Ecto neural progenitor cell (in vitro differentiated cells): Measurements from ENCODE around the gene GRPEL1.
"Not testable (repeated sequence)": the region's sequence is repeated elsewhere in the genome, so short reads cannot be mapped to it uniquely, and the experiment has no call there.

Experiments
- DNase-seq: peaks from one replicate; pipeline ENCODE4 v3.0.0-alpha.2; 2018; ENCODE audit warnings: low spot score

GRPEL1 gene

DNA sequence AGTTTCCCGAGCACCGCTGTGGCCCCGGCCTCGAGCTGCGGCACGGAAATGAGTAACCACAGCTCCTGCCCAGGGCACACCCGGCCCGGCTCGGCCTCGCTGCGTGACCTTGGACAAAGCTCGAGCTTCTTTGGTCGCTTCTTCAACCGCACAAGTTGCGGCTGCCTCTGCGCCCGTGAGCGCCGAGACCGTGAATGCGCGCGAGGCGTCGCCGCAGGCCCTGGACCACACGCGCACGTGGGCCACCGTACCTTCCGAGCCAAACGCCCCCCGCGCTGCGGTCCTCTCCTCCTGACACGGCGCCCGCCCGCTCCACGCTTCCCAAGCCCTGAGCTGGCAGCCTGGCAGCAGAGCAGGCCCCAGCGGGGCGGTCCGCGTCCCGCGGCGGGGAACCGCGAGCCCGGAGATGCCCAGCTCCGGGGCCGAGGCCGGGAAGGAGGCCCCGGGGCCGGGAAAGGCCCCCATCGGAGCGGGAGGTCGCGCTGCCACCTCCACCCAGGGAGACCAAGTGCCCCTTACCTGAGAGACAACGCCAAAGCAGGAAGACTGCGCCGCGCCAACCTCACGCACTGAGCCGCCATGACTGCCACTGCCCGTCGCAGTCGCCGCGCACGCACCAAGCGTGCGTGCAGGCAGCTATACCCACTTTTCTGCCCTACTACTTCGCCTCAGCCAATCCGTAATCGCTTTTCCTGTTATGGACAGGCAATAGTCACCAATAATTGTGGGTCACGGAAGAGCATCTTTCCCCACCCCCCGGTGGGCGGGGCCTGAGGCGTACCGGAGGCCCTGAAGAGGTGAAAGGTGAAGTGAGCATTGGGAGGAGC is at the start of gene GRPEL1:
Gene GRPEL1, minus strand, starts transcription at position 613 of the 827 bp plus-strand sequence. Its CDS starts 32 bp downstream, at position 581.
- peak; percentile 99 for DNase-seq

DNA sequence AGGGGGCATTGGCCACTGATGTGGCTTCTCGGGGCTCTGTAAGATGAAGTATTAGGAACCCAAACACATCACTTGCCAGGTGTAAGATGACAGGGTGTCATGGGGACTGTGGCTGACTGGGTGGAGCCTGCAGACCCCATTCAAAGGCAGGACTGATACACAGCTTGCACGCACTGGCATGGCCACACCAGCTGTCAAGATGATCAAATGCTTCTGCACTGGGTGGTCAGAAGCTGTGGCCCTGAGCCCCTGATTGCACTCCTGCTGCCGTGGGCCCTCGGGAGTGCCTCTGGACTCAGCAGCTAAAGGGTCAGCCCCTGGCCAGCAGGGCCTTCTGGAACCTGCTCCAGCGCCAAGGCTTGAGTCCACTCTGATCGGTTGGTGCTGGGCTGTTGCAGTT is 48.8 kb upstream of the GRPEL1 start:
- no peak for DNase-seq

DNA sequence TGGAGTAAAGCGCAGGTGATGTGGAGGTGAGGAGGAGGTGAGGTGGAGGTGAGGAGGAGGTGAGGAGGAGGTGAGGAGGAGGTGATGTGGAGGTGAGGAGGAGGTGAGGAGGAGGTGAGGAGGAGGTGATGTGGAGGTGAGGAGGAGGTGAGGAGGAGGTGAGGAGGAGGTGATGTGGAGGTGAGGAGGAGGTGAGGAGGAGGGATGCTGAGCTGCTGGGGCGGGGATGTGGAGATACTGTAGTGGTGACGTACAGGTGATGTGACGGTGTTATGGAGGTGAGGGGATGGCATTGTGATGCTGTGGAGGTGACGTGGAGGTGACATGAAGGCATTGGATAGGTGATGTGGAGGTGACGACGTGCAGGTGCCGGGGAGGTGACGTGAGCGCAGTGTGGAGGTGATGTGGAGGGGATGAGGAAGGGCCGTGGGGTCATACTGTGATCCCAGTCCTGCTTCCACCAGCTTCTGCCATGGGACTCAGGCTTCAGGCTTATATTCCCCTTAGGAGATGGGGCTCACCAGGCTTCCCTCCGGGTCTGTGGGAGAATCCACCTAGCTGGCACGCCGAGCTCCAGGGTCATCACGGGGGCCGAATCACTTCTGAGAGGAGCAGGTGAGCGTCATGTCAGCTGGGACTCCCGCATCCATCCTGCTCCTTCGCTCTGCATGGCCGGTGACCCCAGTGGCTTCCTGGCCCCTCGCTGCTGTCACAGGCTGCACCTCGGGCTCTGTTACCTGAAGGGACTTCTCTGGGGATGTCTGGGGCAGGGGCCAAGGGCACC is 47.9 kb upstream of the GRPEL1 start:
- no peak for DNase-seq

DNA sequence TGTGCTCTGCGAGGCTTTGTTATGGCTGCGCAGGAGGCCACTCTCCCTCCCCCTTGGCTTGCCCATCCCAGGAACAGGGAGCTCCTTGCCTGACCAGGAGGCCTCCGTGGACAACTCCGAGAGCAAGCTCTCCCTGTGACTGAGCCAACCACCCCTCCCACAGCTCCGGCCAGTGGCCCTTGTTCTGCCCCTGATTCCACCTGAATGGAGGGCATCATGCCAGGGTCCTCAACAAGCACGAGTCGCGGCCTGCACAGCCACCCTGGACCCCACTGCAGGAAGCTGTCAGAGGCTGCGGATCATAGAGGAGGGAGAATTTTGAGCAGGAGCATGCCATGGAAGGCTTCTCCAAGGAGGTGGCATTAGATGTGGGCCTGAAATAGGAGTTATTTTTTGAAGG is 44.8 kb upstream of the GRPEL1 start:
- no peak for DNase-seq

DNA sequence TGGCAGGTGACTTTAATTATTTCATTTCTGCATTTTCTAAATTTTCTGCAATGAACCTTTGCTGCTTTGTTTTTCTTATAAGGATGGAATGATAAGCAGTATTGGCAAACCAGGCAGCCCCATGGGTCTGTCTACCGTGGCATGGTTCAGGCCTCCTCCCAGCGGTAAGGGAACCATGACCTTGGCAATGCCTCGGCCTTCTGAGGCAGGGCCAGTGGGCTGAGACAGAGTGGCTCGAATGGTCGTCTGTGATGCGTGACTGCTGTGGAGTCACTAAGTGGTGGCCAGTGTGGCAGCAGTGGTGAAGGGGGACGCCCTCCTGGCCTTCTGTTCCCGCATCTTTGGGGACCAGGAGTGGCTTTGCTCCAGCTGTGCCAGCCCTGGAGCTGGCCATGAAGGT is 43.6 kb upstream of the GRPEL1 start:
- no peak for DNase-seq

DNA sequence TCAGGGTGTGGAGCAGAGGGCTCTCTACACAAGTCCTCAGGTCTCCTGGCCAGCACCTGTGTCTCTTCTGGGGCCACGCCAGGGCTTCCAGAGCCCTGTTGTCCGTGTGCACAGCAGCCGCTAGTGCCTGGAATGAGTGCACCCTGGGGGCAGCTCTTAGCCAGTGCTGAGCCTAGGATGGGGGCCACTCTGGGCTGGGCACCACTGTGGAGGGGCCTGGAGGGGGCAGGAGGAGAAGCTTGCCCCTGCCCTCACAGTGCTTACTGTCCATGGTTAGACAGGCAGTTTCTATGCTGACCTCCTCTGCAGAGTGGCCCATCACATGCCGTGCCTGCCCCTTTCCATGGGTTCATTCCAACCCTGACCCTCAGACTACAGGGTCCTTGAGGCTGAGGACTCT is 42.7 kb upstream of the GRPEL1 start:
- no peak for DNase-seq

DNA sequence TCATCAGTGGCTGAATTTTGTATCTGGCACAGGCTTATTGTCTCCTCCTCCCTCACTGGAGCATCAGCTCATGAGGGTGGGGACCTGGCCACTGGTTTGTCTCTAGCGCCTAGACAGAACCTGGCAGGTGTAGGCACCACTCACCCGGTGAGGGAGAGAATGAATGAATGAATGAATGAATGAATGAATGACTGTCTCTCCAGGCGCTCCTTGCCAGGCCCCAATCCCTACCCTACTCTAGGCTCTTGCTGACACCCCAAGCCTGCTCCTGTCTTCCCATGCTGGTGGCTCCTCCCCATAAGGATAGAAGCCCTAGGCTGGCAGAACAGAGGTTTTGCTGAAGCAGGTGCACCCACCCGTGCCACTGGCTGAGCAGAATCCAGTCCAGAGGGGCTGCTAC is 41.3 kb upstream of the GRPEL1 start:
- DNase-seq = no peak

DNA sequence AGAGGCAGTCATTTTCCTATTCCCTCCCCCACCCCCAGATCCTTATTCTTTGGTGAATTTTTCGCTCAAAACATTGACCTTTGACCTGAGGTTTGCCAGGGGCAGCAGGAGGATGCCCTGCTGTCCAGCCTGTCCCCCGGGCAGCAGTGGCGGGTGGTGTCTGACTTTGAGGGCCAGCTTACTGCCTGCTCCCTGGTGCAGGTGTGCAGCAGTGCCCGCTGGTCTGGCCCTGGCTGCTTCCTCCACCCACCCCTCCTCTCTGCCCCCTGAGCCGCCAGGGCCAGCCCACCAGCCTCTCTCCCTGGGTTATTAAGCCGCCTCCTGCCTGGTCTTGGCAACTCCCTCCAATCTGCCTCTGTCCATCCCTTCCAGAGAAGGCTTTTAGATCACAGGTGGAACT is 40.8 kb upstream of the GRPEL1 start:
- DNase-seq = no peak

DNA sequence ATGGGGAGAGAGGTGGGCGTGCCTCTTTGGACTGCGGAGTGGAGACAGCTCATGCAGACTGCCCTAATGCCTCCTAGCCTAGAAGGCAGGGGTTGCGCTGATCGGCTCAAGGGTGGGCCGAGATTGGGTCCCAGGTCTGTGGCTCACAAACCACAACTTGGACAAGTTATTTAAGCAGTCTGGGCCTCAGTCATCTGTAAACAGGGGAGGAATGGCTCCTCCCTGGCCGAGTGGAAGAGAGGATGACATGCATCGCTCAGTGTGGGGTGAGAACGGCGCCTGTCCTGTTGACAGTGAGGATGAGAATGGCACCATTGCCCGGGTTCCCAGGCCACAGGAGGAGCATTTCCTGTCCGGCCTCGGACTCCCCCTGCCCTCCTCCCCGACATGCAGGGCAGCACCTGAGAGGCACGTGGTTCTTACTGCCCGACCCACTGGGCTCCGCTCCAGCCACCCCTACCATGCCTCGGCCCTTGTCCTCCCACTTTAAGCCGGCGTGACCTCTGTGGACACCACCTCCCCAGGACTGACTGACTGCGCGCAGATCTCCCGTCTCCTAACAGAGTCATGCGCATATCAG is 40.3 kb upstream of the GRPEL1 start:
- no peak for DNase-seq

DNA sequence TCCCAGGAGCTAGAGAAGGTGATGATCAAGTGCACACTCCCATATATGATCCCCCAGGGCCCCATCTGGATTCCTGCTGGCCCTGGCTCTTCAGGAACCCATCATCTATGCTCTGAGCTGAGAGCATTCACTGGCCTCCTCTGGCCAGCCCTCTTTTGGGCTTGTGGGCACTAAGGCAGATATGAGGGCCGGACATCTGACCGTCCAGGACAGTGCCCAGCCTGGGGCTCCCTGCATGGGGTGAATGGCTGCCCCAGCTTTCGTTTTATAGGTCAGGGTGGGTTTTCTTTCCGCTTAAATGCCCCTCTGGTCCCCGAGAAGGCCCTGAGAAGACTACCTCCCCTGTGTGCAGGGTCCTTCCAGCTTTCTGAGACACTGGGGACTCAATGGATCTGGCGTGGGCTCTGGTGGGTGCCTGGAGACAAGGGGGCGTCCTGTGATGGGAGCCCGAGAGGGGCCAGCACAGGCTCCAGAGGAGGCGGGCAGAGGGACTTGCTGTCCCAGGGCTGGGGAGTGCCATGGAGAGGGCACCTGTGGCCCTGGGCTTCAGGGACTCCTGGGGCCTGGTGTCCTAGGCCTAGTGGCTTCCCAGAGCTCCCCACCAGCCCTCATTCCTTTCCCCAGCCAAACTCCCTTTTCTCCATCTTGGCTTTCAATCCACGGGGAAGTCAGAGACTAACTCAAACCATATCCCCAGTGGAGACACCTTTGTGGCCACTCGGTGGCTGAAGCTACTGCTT is 39.5 kb upstream of the GRPEL1 start:
- peak; percentile 34 for DNase-seq

DNA sequence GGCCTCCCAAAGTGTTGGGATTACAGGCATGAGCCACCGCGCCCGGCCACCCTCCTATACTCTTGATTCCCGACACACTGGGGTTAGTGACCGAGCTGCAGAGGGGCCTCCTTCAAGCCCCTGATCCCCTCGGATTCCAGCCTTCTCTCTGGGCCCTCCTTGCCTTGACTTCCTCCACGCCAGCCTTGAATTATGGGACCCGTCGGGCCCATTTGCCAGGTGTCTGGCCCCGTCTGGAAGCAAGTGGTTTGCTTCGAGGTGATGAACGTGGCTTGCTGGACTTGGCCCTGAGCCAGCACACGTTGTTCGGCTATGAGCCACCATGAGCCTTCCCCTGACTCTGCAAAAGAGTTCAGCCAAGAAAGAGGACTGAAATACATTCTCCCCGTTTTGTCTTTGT is 37.4 kb upstream of the GRPEL1 start:
- DNase-seq = no peak

DNA sequence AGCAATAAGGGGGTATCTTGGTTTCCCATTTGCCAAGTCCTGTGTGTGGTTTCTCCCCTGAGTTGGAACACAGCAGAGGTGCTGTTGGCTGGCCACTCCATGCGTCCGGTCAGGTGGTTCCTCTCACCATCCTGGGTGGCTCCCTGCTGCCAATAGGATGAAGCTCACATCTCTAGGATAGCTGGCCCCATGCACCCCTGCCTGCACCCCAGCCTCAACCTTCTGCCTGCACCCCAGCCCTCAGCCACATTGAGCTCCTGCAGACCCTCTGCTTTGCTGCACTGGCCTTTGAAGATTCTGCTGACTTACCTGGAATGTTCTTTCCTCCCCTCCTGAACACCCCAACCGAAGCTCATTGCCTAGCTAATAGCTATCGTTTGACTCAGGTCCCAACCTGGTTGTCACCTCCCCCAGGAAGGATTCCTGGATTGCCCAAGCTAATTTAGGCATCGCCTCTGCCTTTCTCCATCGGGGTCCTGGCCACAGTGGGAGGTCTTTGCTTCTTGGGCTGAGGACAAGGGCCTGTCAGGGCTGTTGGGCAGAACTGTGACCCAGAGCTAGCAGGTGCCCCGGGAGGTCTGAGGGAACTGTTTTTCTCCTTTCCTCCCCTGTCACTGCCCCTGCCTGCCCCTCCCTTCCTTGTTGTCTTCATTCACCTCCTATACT is 36.6 kb upstream of the GRPEL1 start:
- peak; percentile 41 for DNase-seq

DNA sequence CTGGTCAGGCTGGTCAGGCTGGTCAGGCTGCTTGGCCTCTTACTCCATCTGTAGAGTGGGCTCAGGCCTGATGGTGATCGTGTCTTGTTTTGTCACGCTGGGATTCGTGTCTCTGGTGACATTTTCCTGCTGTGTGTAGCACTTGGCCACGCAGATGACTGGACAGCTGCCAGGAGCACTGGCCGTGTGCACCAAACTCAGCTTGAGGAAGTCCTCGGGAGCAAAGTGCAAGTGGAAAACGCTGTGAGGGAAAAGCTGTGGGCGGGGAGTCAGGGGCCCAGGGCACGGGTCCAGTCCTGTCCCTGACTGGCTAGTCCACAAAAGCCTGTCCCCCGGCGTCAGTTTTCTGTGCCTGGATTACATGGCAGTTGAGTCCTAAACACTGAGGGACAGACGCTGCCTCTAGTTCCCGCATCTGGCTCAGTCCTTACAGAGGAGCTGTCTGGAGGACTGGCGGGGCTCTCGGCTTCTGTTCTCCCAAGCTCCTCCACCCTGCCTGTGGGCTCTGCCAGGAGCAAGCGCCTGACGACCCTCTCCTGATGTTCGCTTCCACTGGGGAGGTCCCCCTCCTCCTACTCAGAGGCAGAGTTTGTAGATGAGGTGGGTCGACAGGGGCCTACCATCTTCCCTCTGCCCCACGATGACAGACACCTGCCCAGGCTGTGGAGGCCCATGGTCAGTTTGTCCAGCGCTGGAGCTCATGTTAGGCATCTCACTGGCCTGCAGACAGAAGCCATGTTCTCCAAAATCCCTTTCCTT is 35.9 kb upstream of the GRPEL1 start:
- peak; percentile 72 for DNase-seq

DNA sequence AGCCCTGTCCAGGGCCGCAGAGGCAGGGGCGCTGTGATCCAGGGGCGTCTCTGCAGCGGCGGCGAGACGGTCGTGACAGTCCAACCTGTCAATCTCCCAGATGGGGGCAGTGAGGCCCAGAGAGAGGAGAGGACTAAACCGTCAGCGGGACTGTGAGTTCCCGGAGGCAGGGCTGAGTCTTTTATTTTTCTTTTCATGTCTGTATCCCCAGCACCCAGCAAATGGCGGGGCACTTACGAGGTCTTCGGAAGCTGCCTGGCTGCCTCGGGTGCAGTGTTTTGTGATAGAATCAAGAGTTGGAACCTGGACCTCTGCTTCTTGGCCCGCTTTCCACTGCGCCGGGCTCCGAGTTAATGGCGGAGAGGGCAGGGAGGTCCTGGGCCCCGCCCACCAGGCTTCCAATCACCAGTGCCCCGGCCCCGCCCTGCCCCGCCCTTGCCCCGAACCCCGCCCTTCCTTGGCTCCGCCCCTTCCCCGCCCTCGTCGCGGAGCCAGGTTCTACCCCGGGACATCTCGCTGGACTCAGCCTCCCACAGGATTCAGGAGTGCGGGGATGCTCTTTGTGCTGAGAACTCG is 35.3 kb upstream of the GRPEL1 start:
- DNase-seq = peak; percentile 91

DNA sequence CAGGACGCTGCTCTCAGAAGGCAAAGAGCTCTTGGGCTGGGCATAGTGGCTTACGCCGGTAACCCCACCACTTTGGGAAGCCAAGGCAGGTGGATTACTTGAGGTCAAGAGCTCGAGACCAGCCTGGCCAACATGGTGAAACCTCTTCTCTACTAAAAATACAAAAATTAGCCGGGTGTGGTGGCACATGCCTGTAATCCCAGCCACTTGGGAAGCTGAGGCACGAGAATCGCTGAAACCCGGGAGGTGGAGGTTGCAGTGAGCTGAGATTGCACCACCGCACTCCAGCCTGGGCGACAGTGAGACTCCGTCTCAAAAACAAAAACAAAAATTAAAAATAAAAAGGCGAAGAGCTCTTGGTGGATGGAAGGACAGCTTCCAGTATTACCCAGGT is 34.6 kb upstream of the GRPEL1 start:
- DNase-seq = not testable (repeated sequence)

DNA sequence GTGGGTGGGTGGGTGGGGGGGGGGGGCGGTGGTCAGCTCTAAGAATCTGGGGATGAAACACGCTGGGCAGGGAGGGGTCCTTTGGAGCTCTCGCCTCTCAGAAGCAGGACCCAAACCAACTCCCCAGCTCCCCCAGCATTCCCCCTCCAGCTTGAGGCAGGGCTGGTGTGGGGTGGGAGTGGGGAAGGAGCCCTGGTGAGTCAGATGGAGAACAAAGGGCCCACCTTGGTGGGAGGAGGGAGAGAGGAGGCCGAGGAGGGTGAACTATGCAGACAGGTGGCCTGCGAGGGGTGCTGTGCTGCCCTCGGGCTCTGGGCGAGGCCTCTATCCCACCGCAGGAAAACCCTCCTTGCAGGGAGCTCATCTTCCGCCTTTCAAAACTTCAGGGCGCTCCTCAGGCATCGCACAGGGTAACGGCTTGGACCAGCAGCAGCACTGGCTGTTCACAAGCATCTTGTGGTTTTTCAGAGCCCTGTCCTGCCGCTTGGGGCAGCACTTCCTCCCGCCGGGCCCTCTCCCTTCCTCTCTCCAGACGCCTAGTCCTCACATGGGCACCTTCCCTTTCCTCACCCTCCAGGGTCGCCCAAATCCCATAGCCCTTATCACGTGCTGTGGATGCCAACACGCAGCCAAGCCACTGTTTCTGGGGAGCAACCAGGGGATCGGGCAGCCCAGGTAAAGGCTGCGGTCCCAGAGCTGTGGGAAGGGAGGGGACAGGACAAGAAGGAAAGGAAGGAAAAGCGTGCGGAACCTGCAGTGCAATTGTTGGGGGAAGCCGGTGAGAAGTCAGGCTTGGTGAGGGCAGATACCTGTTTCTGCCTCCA is 34.0 kb upstream of the GRPEL1 start:
- DNase-seq = peak; percentile 85

DNA sequence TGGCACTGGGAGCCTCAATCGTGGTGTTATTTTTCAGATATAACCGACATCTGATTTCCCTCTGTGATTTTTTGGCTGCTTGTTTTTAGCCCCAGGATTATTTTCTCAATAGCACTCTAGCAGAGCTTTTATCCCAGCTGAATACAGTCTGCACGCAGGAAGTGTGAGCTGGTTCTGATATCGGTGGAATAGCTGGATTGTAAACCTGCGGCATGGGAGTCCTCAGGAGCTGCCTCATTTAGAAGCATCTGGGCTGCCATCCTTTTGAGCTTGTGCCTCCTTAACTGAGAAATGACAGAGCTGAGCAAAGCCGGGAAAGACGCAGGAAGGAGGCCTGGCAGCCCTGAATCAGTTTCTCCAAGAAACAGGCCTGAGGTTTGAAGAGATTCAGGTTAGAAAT is 28.4 kb upstream of the GRPEL1 start:
- DNase-seq = no peak

DNA sequence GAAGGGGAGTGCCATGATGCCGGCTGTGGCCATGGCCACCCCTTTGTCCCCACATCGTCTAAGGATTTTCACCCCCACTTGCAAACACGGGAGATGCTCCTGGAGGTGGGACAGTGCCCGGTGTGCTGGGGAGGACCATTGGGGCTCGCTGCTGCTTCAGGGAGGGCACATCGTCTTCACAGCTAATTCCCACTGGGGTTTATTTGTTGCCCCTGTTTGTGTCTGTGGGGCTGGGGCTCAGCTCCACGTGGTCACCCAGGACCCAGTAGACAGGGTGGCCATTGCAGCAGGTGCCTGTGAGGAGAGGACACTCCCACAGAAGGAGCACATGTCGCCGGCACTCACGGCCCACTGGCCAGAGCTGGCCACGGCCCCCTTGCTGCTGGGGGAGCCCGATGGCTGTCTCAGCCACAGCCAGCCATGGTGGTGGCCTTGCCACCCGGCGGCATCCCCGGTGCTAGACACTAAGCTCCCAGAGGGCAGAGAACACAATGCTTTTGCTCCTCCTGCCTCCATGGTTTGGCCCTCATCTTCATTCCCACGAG is 27.8 kb upstream of the GRPEL1 start:
- DNase-seq = no peak

DNA sequence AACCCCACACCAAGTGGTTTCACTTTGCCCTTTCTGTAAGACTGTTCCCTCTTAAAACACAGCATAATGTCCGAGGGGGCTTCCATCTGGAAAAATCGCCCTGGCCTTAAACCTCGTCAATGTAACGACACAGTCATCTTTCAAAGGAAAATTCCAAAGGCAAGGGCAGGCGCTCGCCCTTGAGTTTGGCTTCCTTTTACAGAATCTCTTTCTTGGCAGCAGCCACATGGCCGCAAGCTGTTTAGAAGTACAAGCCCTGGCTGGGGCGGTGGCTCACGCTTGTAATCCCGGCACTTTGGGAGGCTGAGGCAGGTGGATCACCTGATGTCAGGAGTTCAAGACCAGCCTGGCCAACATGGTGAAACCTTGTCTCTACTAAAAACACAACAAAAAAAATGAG is 27.1 kb upstream of the GRPEL1 start:
- DNase-seq = no peak
